Measurements from ENCODE around the gene CRCP. TPM values are rescaled to one million over a fixed set of nuclear protein-coding genes. Genes with fewer than 3 reads are reported as not detected.
"Not testable (repeated sequence)": the region's sequence is repeated elsewhere in the genome, so short reads cannot be mapped to it uniquely, and the experiment has no call there.

The CRCP gene
- total RNA-seq (10 to 100 TPM; 35.2 to 40.3 TPM), total RNA-seq (31.4 to 46.5 reads per million in 2 donors)

GRCh38 chr7:66114743-66115649 is at the start of gene CRCP:
Gene CRCP, plus strand, starts transcription at chr7:66114847. Its CDS starts 116 bp downstream, at chr7:66114963.
- peak within 1 kb of the TSS; percentile 94 for H3K27ac Mint-ChIP-seq
- ATAC-seq: peak; percentile 93
- peaks cover 6% of the 10 kb centered on the region for H3K36me3 Mint-ChIP-seq (ENCODE audit: low read depth)
- peaks cover 36% of the 10 kb centered on the region for H3K4me1 Mint-ChIP-seq
- peak; percentile 79 to 82 (median 79) for DNase-seq
- H3K9me3 ChIP-seq (ENCODE audit: control insufficient read depth, low read length, poor library complexity, severe bottlenecking): no peaks in the 10 kb centered on the region
- no peaks in the 10 kb centered on the region for H3K27me3 Mint-ChIP-seq
- H3K4me3 Mint-ChIP-seq: peak within 1 kb of the TSS; percentile 98

DNA sequence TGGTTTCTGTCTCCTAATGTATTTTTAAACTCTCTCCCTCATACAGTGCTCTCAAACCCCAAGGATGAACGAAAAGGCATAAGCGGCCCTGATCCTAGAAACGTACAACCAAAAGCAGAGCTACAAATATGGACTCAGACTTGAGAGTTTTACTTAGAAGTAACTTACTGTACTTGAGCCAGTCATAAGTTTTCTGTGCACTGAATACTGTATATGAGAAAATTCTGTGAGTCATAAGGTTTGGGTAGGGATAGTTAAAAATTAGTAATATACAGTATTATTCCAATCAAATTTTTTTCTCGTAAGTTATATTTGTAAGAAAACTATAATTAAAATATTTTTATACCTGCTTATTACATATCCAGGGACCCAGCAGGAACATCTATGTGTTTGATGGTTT is 44.9 kb upstream of the CRCP start:
- no peak overlapping the region for H3K27ac Mint-ChIP-seq
- H3K36me3 Mint-ChIP-seq (ENCODE audit: low read depth): no peaks in the 10 kb centered on the region
- peaks cover 3% of the 10 kb centered on the region for H3K4me1 Mint-ChIP-seq
- no peak overlapping the region for H3K4me3 Mint-ChIP-seq
- no peak for ATAC-seq
- no peaks in the 10 kb centered on the region for H3K27me3 Mint-ChIP-seq
- no peaks in the 10 kb centered on the region for H3K9me3 ChIP-seq (ENCODE audit: control insufficient read depth, low read length, poor library complexity, severe bottlenecking)
- DNase-seq: no peak

- no peak overlapping the region for H3K27ac Mint-ChIP-seq
- DNase-seq: no peak
- H3K9me3 ChIP-seq (ENCODE audit: control insufficient read depth, low read length, poor library complexity, severe bottlenecking): no peaks in the 10 kb centered on the region
- H3K27me3 Mint-ChIP-seq: no peaks in the 10 kb centered on the region
- no peak overlapping the region for H3K4me3 Mint-ChIP-seq
- peaks cover 3% of the 10 kb centered on the region for H3K4me1 Mint-ChIP-seq
- H3K36me3 Mint-ChIP-seq (ENCODE audit: low read depth): no peaks in the 10 kb centered on the region
- no peak for ATAC-seq
Measured at GRCh38 chr7:66070222-66070621, 44.4 kb upstream of the CRCP start.

- not testable (repeated sequence) for H3K4me3 Mint-ChIP-seq; DNase-seq; H3K36me3 Mint-ChIP-seq (ENCODE audit: low read depth); H3K27me3 Mint-ChIP-seq; H3K27ac Mint-ChIP-seq; H3K9me3 ChIP-seq (ENCODE audit: control insufficient read depth, low read length, poor library complexity, severe bottlenecking); ATAC-seq; H3K4me1 Mint-ChIP-seq
Measured at GRCh38 chr7:66072208-66072607, 42.4 kb upstream of the CRCP start.

DNA sequence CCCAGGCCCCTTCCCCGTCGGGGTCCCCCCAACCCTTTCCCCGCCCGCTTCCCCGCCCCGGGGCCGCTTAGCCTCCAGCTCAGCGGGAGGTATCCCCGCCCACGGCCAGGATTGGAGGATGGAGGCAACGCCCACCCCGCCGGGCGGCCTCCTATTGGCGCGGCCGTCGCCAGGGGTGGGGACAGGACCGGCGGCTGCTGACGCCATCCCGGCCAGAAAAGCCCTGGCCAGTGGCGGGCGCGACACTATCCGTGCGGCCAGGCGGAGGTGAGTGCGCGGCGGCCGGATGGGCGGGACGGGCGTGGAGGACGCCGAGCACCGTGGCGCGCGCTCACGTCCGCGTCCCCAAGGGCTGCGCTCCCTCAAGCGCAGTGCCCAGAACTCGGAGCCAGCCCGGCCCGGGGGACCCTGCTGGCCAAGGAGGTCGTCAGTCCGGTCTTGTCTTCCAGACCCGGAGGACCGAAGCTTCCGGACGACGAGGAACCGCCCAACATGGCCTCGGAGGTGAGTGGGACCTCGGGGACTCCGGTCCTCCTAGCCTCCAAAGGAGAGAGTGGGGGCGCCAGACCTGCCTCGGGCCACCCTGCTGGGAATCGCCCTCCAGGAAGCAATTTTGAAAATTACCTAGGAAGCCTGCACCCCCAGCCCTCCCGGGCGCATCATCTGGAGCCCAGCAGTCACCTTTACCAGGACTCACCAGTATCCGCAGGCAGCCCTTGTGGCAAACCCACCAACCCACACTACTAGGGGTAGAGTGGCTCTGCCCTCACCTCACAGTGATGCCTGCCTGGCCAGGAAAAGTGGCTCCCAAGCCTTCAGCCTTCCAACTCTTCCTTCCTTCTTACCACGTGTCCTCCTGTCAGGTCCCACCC is 38.8 kb upstream of the CRCP start, which contains the start of gene ASL:
ASL (plus strand) TSS at position 230 of the 872 bp plus-strand sequence; CDS start at position 493, 263 bp downstream.
- H3K27me3 Mint-ChIP-seq: no peaks in the 10 kb centered on the region
- ATAC-seq (peak; percentile 99), DNase-seq (peak; percentile 76 to 84 (median 83))
- no peaks in the 10 kb centered on the region for H3K36me3 Mint-ChIP-seq (ENCODE audit: low read depth)
- H3K9me3 ChIP-seq (ENCODE audit: control insufficient read depth, low read length, poor library complexity, severe bottlenecking): no peaks in the 10 kb centered on the region
- H3K4me3 Mint-ChIP-seq: peak within 1 kb of the TSS; percentile 91
- peak within 1 kb of the TSS; percentile 63 for H3K27ac Mint-ChIP-seq
- peaks cover 11% of the 10 kb centered on the region for H3K4me1 Mint-ChIP-seq

DNA sequence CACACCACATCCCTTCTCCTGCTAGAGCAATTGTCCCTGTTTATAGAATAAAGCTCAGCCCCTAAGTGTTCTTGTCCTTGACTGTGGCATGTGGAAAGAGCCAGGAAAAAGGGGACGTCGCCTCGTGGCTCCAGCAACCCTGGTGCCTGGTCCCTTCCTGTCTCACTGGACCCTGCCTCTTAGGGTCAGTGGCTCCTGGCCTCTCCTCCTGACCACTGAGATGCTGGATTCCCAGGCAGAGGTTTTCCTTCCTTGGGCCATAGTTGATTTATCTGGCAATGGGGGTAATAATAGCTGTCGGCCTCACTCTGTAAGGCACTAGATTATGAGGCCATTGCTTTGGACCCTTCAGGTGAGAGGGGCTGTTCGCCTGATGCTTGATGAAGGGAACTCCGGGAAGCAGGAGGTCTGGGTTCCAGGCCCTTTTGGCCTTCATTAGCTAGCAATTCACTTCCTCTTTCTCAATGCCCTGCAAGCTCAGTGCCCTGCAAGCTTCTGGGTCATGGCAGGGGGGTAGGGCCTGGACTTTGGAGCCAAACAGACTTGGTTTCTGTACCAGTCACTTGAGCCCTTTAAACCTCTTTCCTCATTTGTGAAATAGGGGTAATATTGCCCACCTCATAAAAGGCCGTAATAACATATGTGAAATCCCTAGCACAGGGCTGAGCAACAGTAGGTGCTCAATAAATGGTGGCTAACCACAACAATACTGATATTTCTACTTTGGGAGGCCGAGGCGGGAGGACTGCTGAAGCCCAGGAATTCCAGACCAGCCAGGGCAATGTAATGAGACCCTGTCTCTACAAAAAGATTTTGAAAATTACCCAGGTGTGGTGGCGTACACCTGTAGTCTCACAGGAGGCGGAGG is 38.0 kb upstream of the CRCP start:
- Mint-ChIP-seq H3K36me3 (ENCODE audit: low read depth) (no peaks in the 10 kb centered on the region), H3K4me1 (peaks cover 8% of the 10 kb centered on the region), H3K27ac (peak overlapping the region; percentile 63), H3K27me3 (no peaks in the 10 kb centered on the region), H3K4me3 (peak overlapping the region; percentile 91)
- no peak for DNase-seq
- H3K9me3 ChIP-seq (ENCODE audit: control insufficient read depth, low read length, poor library complexity, severe bottlenecking): no peaks in the 10 kb centered on the region
- ATAC-seq: no peak

- Mint-ChIP-seq H3K4me3 (no peak overlapping the region), H3K36me3 (ENCODE audit: low read depth) (no peaks in the 10 kb centered on the region), H3K27me3 (no peaks in the 10 kb centered on the region), H3K4me1 (peaks cover 7% of the 10 kb centered on the region), H3K27ac (no peak overlapping the region)
- ATAC-seq (no peak), DNase-seq (no peak)
- no peaks in the 10 kb centered on the region for H3K9me3 ChIP-seq (ENCODE audit: control insufficient read depth, low read length, poor library complexity, severe bottlenecking)
Measured at GRCh38 chr7:66078067-66078466, 36.6 kb upstream of the CRCP start.

- Mint-ChIP-seq H3K36me3 (ENCODE audit: low read depth) (peaks cover 2% of the 10 kb centered on the region), H3K4me1 (peaks cover 6% of the 10 kb centered on the region), H3K4me3 (no peak overlapping the region), H3K27me3 (no peaks in the 10 kb centered on the region), H3K27ac (peak overlapping the region; percentile 16)
- ATAC-seq: no peak
- DNase-seq: no peak
- H3K9me3 ChIP-seq (ENCODE audit: control insufficient read depth, low read length, poor library complexity, severe bottlenecking): no peaks in the 10 kb centered on the region
Measured at GRCh38 chr7:66082083-66082482, 32.6 kb upstream of the CRCP start.

DNA sequence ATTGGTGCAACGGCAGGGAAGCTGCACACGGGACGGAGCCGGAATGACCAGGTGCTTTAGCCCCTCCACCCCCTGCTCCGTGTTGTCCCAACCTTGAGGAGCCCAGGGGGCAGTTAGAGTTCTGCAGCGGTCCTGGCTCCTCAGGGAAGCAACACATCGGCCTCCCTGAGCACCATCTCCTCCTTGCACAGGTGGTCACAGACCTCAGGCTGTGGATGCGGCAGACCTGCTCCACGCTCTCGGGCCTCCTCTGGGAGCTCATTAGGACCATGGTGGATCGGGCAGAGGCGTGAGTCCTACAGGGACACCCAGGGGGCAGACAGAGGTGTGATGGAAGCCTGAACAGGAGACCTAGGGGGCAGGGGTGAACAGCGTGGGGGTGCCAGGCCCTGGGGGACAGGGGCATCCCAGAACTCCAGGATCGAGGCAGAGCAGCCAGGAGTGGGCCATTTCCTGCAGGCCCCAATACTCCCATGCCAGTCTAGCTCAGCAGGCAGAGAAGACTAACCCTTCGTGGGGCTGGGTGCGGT is 31.7 kb upstream of the CRCP start:
- Mint-ChIP-seq H3K4me3 (no peak overlapping the region), H3K4me1 (peaks cover 3% of the 10 kb centered on the region), H3K36me3 (ENCODE audit: low read depth) (peaks cover 2% of the 10 kb centered on the region), H3K27me3 (no peaks in the 10 kb centered on the region), H3K27ac (no peak overlapping the region)
- DNase-seq: no peak
- ATAC-seq: no peak
- no peaks in the 10 kb centered on the region for H3K9me3 ChIP-seq (ENCODE audit: control insufficient read depth, low read length, poor library complexity, severe bottlenecking)

GRCh38 chr7:66083677-66084076 is 31.0 kb upstream of the CRCP start:
- no peaks in the 10 kb centered on the region for H3K27me3 Mint-ChIP-seq
- ATAC-seq (no peak), DNase-seq (no peak)
- H3K4me1 Mint-ChIP-seq: peaks cover 3% of the 10 kb centered on the region
- peaks cover 2% of the 10 kb centered on the region for H3K36me3 Mint-ChIP-seq (ENCODE audit: low read depth)
- H3K9me3 ChIP-seq (ENCODE audit: control insufficient read depth, low read length, poor library complexity, severe bottlenecking): no peaks in the 10 kb centered on the region
- no peak overlapping the region for H3K27ac Mint-ChIP-seq
- no peak overlapping the region for H3K4me3 Mint-ChIP-seq

GRCh38 chr7:66088861-66089838 is 25.5 kb upstream of the CRCP start:
- H3K9me3 ChIP-seq (ENCODE audit: control insufficient read depth, low read length, poor library complexity, severe bottlenecking): no peaks in the 10 kb centered on the region
- Mint-ChIP-seq H3K36me3 (ENCODE audit: low read depth) (peaks cover 2% of the 10 kb centered on the region), H3K27me3 (no peaks in the 10 kb centered on the region), H3K4me3 (no peak overlapping the region), H3K27ac (no peak overlapping the region), H3K4me1 (peaks cover 3% of the 10 kb centered on the region)
- ATAC-seq (no peak), DNase-seq (no peak)
